IMR-90 (cell line): Measurements from ENCODE around the gene PRR5L. TPM values are rescaled to one million over a fixed set of nuclear protein-coding genes. Genes with fewer than 3 reads are reported as not detected.

Experiments
- ATAC-seq: fragments of 200-7000 bp; cut with Tn5 transposase; 2 replicates; pipeline ENCODE4 v1.9.1; 2020; ENCODE audit warnings: low read depth, mild to moderate bottlenecking, moderate library complexity
- BruUV-seq: library from RNA; stranded (reverse); fragments of 400-500 nt; replicated peaks from 2 replicates; lab custom pipeline; 2021; lab: Mats Ljungman, UMichigan
- CTCF ChIA-PET: fragments of 300-600 bp; formaldehyde crosslinking; extraction: SDS; loops from one replicate; lab custom pipeline; 2021; ENCODE audit warnings: antibody characterized with exemption; lab: Yijun Ruan, JAX
- POLR2A ChIA-PET: fragments of 300-600 bp; sonication (Branson Sonifier 250); formaldehyde crosslinking; loops from one replicate; lab custom pipeline; 2022; ENCODE audit warnings: antibody characterized with exemption; ENCODE audit not compliant: unreplicated experiment; lab: Charles Lee
- DNase-seq: peaks from one replicate; pipeline ENCODE4 v3.0.0; 2013
- H2AFZ ChIP-seq: replicated peaks from 2 replicates; pipeline ENCODE3; 2013; ENCODE audit warnings: low read length, mild to moderate bottlenecking; ENCODE audit not compliant: poor library complexity
- H2AK5ac ChIP-seq: 2 replicates; pipeline ENCODE4 v1.6.1; 2013; ENCODE audit warnings: low read depth, low read length, inconsistent platforms
- H2AK9ac ChIP-seq: replicated peaks from 2 replicates; pipeline ENCODE3; 2013; ENCODE audit warnings: mild to moderate bottlenecking, low read depth, low read length, moderate library complexity; ENCODE audit not compliant: poor library complexity
- H2BK120ac ChIP-seq: 2 replicates; pipeline ENCODE4 v1.6.1; 2013; ENCODE audit warnings: low read depth, low read length, inconsistent platforms
- H2BK15ac ChIP-seq: 3 replicates; pipeline ENCODE4 v1.6.1; 2013; ENCODE audit warnings: low read depth, low read length, inconsistent platforms
- H2BK20ac ChIP-seq: 2 replicates; pipeline ENCODE4 v1.6.1; 2013; ENCODE audit warnings: low read depth, mild to moderate bottlenecking, inconsistent platforms, low read length, moderate library complexity
- H2BK5ac ChIP-seq: 2 replicates; pipeline ENCODE4 v1.6.1; 2013; ENCODE audit warnings: mild to moderate bottlenecking, low read depth, low read length, inconsistent platforms; ENCODE audit not compliant: poor library complexity, severe bottlenecking
- H3K14ac ChIP-seq: replicated peaks from 2 replicates; pipeline ENCODE4 v1.6.1; 2013; ENCODE audit warnings: low read depth, low read length, inconsistent platforms
- H3K18ac ChIP-seq: 2 replicates; pipeline ENCODE4 v1.6.1; 2013; ENCODE audit warnings: low read depth, low read length, control low read depth
- H3K23ac ChIP-seq: 2 replicates; pipeline ENCODE4 v1.6.1; 2013; ENCODE audit warnings: low read depth, low read length, inconsistent platforms
- H3K27ac ChIP-seq: 2 replicates; pipeline ENCODE4 v1.5.1; 2013; ENCODE audit warnings: mild to moderate bottlenecking, control low read depth, low read length; ENCODE audit not compliant: insufficient read depth
- H3K27me3 ChIP-seq: 2 replicates; pipeline ENCODE4 v1.6.1; 2013; ENCODE audit warnings: low read length; ENCODE audit not compliant: control insufficient read depth, insufficient read depth
- H3K36me3 ChIP-seq: 2 replicates; pipeline ENCODE4 v1.6.1; 2013; ENCODE audit warnings: low read length, mixed read lengths; ENCODE audit not compliant: control insufficient read depth, insufficient read depth
- H3K4ac ChIP-seq: 2 replicates; pipeline ENCODE4 v1.6.1; 2013; ENCODE audit warnings: low read depth, low read length, inconsistent platforms
- H3K4me1 ChIP-seq: 2 replicates; pipeline ENCODE4 v1.6.1; 2013; ENCODE audit warnings: low read length, mixed read lengths; ENCODE audit not compliant: control insufficient read depth, insufficient read depth
- H3K4me2 ChIP-seq: 2 replicates; pipeline ENCODE4 v1.6.1; 2013; ENCODE audit warnings: low read depth, mild to moderate bottlenecking, control low read depth, low read length, moderate library complexity
- H3K4me3 ChIP-seq: 2 replicates; pipeline ENCODE4 v1.5.1; 2013; ENCODE audit warnings: low read depth, mild to moderate bottlenecking, control low read depth, low read length, moderate library complexity; ENCODE audit not compliant: insufficient read depth
- H3K56ac ChIP-seq: 2 replicates; pipeline ENCODE4 v1.6.1; 2013; ENCODE audit warnings: low read length, inconsistent platforms; ENCODE audit not compliant: insufficient read depth; ENCODE audit errors: extremely low read depth
- H3K79me1 ChIP-seq, 2 experiments: 2 replicates each; pipeline ENCODE4 v1.6.1; 2013; ENCODE audit warnings: low read length in 2 of 2, inconsistent platforms in 1 of 2, low read depth in 1 of 2
- H3K9ac ChIP-seq: 2 replicates; pipeline ENCODE4 v1.6.1; 2013; ENCODE audit warnings: low read depth, low read length, control low read depth
- H3K9me1 ChIP-seq: 2 replicates; pipeline ENCODE4 v1.6.1; 2013; ENCODE audit warnings: low read length, inconsistent platforms; ENCODE audit not compliant: insufficient read depth
- H3K9me3 ChIP-seq: 2 replicates; pipeline ENCODE4 v1.6.1; 2013; ENCODE audit warnings: low read length; ENCODE audit not compliant: control insufficient read depth, insufficient read depth
- H4K20me1 ChIP-seq: 2 replicates; pipeline ENCODE4 v1.6.1; 2013; ENCODE audit warnings: low read length, inconsistent platforms; ENCODE audit not compliant: insufficient read depth
- H4K5ac ChIP-seq: 2 replicates; pipeline ENCODE4 v1.6.1; 2013; ENCODE audit warnings: mild to moderate bottlenecking, low read depth, low read length, control low read depth
- H4K8ac ChIP-seq, 2 experiments: 2 replicates each; pipeline ENCODE4 v1.6.1; 2013; ENCODE audit warnings: low read depth in 2 of 2, low read length in 2 of 2, control low read depth in 1 of 2, inconsistent platforms in 1 of 2
- H4K91ac ChIP-seq: 2 replicates; pipeline ENCODE4 v1.6.1; 2013; ENCODE audit warnings: low read depth, low read length, inconsistent platforms; ENCODE audit not compliant: insufficient read depth
- BHLHE40 ChIP-seq: fragments of 150-350 bp; IDR thresholded peaks from 2 replicates; pipeline ENCODE4 v1.6.1; 2016; ENCODE audit warnings: mild to moderate bottlenecking, low read depth, low read length
- CHD1 ChIP-seq: IDR thresholded peaks from 2 replicates; pipeline ENCODE4 v1.6.1; 2012; ENCODE audit warnings: low read depth, low read length, improper control_type of control experiment
- FOS ChIP-seq: fragments of 150-350 bp; IDR thresholded peaks from 2 replicates; pipeline ENCODE4 v1.6.1; 2016; ENCODE audit warnings: low read depth, low read length
- MAFK ChIP-seq: IDR thresholded peaks from 2 replicates; pipeline ENCODE4 v1.6.1; 2012; ENCODE audit warnings: low read depth, low read length, improper control_type of control experiment
- MXI1 ChIP-seq: IDR thresholded peaks from 2 replicates; pipeline ENCODE4 v1.6.1; 2012; ENCODE audit warnings: low read depth, mild to moderate bottlenecking, low read length, moderate library complexity, borderline replicate concordance
- NFE2L2 ChIP-seq: fragments of 150-350 bp; IDR thresholded peaks from 2 replicates; pipeline ENCODE4 v1.6.1; 2016; ENCODE audit warnings: low read depth, mild to moderate bottlenecking, low read length
- RAD21 ChIP-seq: IDR thresholded peaks from 2 replicates; pipeline ENCODE4 v1.6.1; 2012; ENCODE audit warnings: low read length, improper control_type of control experiment
- WGBS, 2 experiments: methylation state at CpG; one replicate each; pipeline versions ENCODE4 v1.1.5 to v1.1.7; 2013; ENCODE audit warnings: missing lambda C conversion rate in 2 of 2; ENCODE audit not compliant: insufficient read length in 1 of 2; ENCODE audit errors: extremely low coverage in 2 of 2; 5-methylcytosine and 5-hydroxymethylcytosine counted together
- dilution Hi-C: fragments of 300-500 bp; cut with HindIII; formaldehyde crosslinking; loops from one replicate; pipeline ENCODE4 v1.14.3; 2018; ENCODE audit warnings: low sequenced_read_pairs; ENCODE audit not compliant: unreplicated experiment
- in situ Hi-C: fragments of 300-500 bp; cut with MboI; formaldehyde crosslinking; loops from 3 replicates; pipeline ENCODE4 v1.14.3; 2019; ENCODE audit warnings: low sequenced_read_pairs, inconsistent platforms, mixed read lengths
- intact Hi-C: fragments of 100-400 bp; cut with micrococcal nuclease; formaldehyde crosslinking; loops from 2 replicates; pipeline ENCODE4 v1.10.0; 2022
- polyA plus RNA-seq, 3 experiments: library from polyadenylated mRNA; depleted of rRNA; stranded (reverse); fragments of >200 nt; gene quantifications; 2 replicates each; pipeline ENCODE4 v1.2.3, GENCODE V29; 2012; ENCODE audit warnings: low replicate concordance in 1 of 3
- total RNA-seq: library from RNA; depleted of rRNA; stranded (reverse); fragments of >200 nt; gene quantifications from 2 replicates; pipeline ENCODE4 v1.2.3, GENCODE V29; 2012
- TF ChIP-seq, protein P1 (sequence below): fragments of 150-350 bp; IDR thresholded peaks from 2 replicates; pipeline ENCODE4 v1.6.1; 2017; ENCODE audit warnings: mild to moderate bottlenecking, antibody characterized with exemption, low read length, low read depth
- TF ChIP-seq, protein P2 (sequence below): conservative IDR thresholded peaks from 2 replicates; pipeline ENCODE4 v1.5.1; 2012; ENCODE audit warnings: mild to moderate bottlenecking, low read depth, low read length, improper control_type of control experiment

PRR5L gene
- total and polyA plus RNA-seq, 2 of the 4 experiments (the other 2 are of a cell fraction) = 2.9 to 3.6 TPM

- H3K9me1 ChIP-seq = peaks cover 5% of the 10 kb centered on the region
- no peak overlapping the region for H3K4ac ChIP-seq
- no peak overlapping the region for H3K27ac ChIP-seq
- peak overlapping the region; percentile 67 for H2BK5ac ChIP-seq
- POLR2A ChIA-PET = no interaction called here
- no TSS peak for BruUV-seq
- CTCF ChIA-PET = interaction anchor here (1.0 kb wide), 1 partner anchor 18 kb away, joined by 3 read pairs; no protein-coding TSS in a partner anchor
- no peak overlapping the region for H4K5ac ChIP-seq
- no peak overlapping the region for H3K23ac ChIP-seq
- no CpG with 5 or more reads among the region's 1 CpG for WGBS, 2 experiments
- no peaks in the 10 kb centered on the region for H4K20me1 ChIP-seq
- no peaks in the 10 kb centered on the region for H3K9me3 ChIP-seq
- no peak overlapping the region for H2AFZ ChIP-seq
- no peak overlapping the region for H3K4me2 ChIP-seq
- in situ Hi-C loops = loop anchor here (25.0 kb wide), 1 partner anchor 663 kb away; no protein-coding TSS in a partner anchor
- intact Hi-C loops = loop anchor here (10.0 kb wide), 1 partner anchor 430 kb away; no protein-coding TSS in a partner anchor
- H3K79me1 ChIP-seq = no peaks in the 10 kb centered on the region
- H3K27me3 ChIP-seq = no peaks in the 10 kb centered on the region
- no peak overlapping the region for H3K9ac ChIP-seq
- H3K4me1 ChIP-seq = peaks cover 3% of the 10 kb centered on the region
- H3K36me3 ChIP-seq = no peaks in the 10 kb centered on the region
- no peak overlapping the region for H2AK9ac ChIP-seq
- no peak overlapping the region for H4K91ac ChIP-seq
- H3K14ac ChIP-seq = no peak overlapping the region
- H2AK5ac ChIP-seq = no peak overlapping the region
- H4K8ac ChIP-seq = no peak overlapping the region
- TF ChIP-seq, protein P1, sequence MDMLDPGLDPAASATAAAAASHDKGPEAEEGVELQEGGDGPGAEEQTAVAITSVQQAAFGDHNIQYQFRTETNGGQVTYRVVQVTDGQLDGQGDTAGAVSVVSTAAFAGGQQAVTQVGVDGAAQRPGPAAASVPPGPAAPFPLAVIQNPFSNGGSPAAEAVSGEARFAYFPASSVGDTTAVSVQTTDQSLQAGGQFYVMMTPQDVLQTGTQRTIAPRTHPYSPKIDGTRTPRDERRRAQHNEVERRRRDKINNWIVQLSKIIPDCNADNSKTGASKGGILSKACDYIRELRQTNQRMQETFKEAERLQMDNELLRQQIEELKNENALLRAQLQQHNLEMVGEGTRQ = no peak
- TF ChIP-seq MAFK (peak; percentile 73), NFE2L2 (peak; percentile 3; the same call in 1 of the 2 replicates), RAD21 (no peak), CHD1 (no peak), BHLHE40 (peak; percentile 75), FOS (peak; percentile 17; the same call in 1 of the 2 replicates), MXI1 (no peak)
- TF ChIP-seq, protein P2, sequence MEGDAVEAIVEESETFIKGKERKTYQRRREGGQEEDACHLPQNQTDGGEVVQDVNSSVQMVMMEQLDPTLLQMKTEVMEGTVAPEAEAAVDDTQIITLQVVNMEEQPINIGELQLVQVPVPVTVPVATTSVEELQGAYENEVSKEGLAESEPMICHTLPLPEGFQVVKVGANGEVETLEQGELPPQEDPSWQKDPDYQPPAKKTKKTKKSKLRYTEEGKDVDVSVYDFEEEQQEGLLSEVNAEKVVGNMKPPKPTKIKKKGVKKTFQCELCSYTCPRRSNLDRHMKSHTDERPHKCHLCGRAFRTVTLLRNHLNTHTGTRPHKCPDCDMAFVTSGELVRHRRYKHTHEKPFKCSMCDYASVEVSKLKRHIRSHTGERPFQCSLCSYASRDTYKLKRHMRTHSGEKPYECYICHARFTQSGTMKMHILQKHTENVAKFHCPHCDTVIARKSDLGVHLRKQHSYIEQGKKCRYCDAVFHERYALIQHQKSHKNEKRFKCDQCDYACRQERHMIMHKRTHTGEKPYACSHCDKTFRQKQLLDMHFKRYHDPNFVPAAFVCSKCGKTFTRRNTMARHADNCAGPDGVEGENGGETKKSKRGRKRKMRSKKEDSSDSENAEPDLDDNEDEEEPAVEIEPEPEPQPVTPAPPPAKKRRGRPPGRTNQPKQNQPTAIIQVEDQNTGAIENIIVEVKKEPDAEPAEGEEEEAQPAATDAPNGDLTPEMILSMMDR = no peak
- no peak overlapping the region for H3K18ac ChIP-seq
- no peak overlapping the region for H2BK120ac ChIP-seq
- DNase-seq (peak; percentile 44), ATAC-seq (peak; percentile 46)
- H2BK20ac ChIP-seq = no peak overlapping the region
- no peak overlapping the region for H2BK15ac ChIP-seq
- H3K56ac ChIP-seq = no peak overlapping the region
- dilution Hi-C loops = no loop called here
- H3K4me3 ChIP-seq = no peak overlapping the region
Measured at GRCh38 chr11:36475192-36475591, 179.1 kb downstream of the PRR5L start.
